Vagina (tissue), 2 donors: ENCODE measurements around the gene MCIDAS.

Experiments used
- POLR2AphosphoS5 ChIP-seq, 2 donors: sonication (generic); formaldehyde crosslinking; IDR thresholded peaks; one replicate each; pipeline ENCODE4 v1.9.0; 2017; ENCODE audit warnings: antibody characterized with exemption in 2 of 2, mild to moderate bottlenecking in 2 of 2, low read depth in 1 of 2; ENCODE audit not compliant: insufficient read depth in 1 of 2
- TF ChIP-seq, protein P1 (sequence below), 3 experiments: fragments of 450-650 bp in 2 of 3; fragments of 200-600 bp in 1 of 3; sonication (generic) in 1 of 3; IDR thresholded peaks; one replicate each; pipeline ENCODE4 v1.5.1; 2017 to 2019; ENCODE audit warnings: antibody characterized with exemption in 3 of 3, mild to moderate bottlenecking in 2 of 3, moderate library complexity in 2 of 3

DNA sequence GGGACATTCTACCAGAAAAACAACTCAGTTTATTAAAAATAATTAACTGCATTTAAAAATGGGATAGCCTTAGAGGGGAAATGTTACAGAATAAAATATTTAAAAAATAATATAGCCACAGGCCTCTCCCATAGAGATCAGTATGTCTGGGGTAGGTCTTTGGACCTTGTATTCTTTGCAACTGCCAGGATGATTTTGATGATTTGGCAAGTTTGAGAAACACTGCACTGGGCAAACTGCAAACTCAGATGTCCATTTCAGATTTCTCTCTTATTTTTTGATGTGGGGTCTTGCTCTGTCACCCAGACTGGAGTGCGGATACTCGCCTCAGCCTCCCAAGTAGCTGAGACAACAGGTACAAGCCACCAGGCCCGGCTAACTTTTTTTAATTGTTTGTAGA, 31.2 kb upstream of the MCIDAS start:
- TF ChIP-seq, protein P1, sequence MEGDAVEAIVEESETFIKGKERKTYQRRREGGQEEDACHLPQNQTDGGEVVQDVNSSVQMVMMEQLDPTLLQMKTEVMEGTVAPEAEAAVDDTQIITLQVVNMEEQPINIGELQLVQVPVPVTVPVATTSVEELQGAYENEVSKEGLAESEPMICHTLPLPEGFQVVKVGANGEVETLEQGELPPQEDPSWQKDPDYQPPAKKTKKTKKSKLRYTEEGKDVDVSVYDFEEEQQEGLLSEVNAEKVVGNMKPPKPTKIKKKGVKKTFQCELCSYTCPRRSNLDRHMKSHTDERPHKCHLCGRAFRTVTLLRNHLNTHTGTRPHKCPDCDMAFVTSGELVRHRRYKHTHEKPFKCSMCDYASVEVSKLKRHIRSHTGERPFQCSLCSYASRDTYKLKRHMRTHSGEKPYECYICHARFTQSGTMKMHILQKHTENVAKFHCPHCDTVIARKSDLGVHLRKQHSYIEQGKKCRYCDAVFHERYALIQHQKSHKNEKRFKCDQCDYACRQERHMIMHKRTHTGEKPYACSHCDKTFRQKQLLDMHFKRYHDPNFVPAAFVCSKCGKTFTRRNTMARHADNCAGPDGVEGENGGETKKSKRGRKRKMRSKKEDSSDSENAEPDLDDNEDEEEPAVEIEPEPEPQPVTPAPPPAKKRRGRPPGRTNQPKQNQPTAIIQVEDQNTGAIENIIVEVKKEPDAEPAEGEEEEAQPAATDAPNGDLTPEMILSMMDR (IDR thresholded peaks at IDR 0.05), result no peak
- no peak for TF ChIP-seq POLR2AphosphoS5 (IDR thresholded peaks at IDR 0.05; ENCODE audit: insufficient read depth in 1 of 2, low read depth in 1 of 2)
